ENCODE data around the gene DRGX.

The DRGX gene

DNA sequence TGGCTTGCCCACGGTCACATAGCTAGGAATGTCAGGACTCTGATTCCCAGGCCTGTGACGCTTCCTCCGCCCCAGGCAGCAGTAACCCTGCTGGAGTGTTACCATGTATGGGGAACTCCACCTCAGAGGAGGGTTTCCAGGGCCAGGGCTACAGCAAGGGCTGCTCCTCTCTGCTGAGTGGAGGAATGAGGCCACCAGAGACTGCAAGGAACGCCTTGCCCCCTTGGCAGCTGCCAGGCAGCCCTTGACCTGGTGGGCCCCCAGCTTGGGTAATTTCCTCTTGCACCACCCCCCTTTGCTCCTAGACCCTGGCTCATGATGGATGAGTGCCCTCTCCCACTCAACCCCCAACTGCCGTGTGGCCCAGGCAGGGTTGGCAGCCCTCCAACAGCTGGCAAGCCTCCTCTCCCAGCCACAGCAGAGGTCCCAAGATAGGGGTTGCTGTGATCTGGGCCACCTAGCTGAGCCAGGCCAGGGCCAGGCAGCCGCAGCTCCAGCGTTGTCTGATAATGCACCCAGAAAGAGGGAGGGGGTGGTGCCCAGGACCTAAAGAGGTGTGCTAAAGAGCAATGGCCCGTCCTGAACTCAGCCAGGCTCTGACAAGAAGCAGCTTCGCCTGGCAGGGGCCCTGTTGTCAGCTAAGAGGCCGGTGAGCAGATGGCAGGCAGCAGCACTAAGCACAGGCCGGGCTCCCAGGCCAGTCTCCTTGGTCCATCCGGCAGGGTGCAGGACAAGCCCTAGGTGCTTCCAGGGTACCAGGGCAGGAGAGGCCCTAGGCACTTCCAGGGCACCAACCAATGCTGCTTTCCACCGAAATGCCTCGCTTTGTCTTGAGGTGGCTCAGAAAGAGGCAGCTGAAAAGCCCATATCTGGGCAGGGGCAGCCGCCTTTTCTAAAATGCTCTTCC lies 35.4 kb downstream of the DRGX start:
- DNase-seq = no peak

DNA sequence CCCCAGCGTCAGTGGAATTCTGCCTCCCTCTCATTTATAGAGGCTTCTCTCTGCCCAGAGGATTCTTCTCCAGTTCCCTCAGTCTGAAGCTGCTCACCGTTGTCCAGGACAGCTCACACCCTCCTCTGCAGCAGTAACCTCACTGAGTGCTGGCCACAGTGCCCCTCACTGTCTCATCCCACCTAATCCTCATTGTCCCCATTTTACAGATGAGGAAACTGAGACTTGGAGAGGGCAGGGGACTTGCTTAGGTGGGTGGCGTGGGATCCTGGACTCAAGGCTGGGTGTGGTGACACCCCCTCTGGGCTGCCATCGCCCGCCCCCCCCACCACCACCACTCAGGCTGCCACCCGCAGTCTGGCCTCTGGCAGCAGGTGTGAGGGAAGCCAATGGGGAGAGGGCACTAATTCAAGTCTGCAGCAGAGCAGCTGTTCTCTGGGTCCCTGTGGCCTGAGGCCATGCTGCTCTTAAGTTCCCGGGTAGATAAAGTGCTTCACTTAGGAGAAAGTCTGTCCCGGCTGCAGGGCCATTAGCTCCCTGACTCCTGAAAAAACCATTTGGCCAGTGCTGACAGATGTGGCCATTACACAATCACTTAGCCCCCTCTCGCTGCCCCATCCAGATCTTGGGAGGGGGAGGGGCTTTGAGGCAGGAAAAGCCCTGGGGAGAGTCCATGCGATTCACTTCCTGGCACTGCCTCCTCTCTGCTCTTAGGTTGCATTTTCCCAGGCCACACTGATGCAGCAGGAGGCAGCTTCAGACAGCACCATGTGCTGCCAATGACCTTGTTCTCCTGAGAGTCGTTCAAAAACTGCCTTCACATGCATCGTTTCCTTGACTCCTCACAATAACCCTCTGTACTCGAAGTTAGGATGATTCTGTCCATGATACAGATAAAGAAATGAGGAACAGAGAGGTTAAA lies 36.3 kb downstream of the DRGX start:
- no peak for DNase-seq

GRCh38 chr10:49357910-49358309 lies 38.0 kb downstream of the DRGX start:
- no peak for DNase-seq

GRCh38 chr10:49356944-49357343 lies 38.9 kb downstream of the DRGX start:
- no peak for DNase-seq

- DNase-seq = no peak
Observed at GRCh38 chr10:49356181-49356580, 39.7 kb downstream of the DRGX start.

GRCh38 chr10:49355221-49355620 lies 40.7 kb downstream of the DRGX start:
- DNase-seq = no peak

- no peak for DNase-seq
Observed at GRCh38 chr10:49354593-49354992, 41.3 kb downstream of the DRGX start.

DNA sequence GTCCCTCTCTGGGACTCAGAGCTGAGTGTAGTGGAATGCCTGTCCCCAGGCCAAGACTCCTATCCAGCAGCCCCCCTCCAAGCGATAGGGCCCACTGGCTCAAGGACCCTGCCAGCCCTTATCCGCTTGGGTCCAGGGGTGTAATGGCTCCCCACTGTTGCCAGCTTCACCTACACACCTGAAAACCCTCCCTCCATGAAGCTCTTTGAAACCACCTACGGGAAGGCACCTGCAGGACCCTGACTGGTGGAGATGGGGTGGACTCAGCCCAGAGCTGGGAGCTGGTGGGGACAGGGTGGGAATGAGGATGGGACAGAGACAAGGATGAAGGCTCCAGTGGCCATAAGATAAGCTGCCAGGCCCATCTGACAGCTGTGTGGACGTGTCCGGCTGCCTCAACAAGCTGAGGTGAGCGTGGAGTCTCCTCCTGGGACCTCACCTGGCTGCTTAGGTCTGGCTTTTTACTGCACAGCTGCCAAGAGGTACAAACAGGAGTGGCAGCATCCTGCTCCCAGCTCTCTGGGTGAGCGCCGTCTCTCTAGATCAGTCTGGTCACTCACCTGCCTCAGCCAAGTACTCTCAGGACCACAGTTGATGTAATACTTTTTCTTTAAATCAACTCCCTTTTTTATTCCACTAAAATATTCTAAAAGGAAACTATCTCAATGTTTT lies 41.9 kb downstream of the DRGX start:
- DNase-seq = no peak

- no peak for DNase-seq
Observed at GRCh38 chr10:49353026-49353894, 42.6 kb downstream of the DRGX start.

GRCh38 chr10:49352323-49352722 lies 43.6 kb downstream of the DRGX start:
- DNase-seq = no peak

- DNase-seq = no peak
Observed at GRCh38 chr10:49351669-49352068, 44.2 kb downstream of the DRGX start.

GRCh38 chr10:49350846-49351532 lies 44.9 kb downstream of the DRGX start:
- no peak for DNase-seq

- no peak for DNase-seq
Observed at GRCh38 chr10:49350138-49350537, 45.8 kb downstream of the DRGX start.

DNA sequence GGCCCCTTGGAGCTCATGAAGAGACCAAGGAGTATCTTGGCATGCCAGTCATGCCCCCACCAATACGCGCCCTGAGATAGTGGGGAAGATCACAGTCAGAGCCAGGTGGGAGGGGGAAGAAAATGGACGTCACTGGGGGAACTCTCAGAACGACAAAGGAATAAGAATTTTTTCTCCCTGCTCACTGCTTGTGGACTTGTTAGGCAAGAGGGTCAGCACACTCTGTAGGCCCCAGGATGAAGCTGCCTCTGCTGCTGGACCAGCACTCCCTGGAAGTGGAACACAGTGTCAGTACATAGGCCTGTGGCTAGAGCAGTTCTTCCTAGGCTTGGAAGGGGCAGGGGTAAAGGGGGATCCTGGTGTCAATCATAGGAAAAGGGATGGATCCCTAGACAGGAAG lies 46.5 kb downstream of the DRGX start:
- no peak for DNase-seq

- no peak for DNase-seq
Observed at GRCh38 chr10:49348593-49348992, 47.3 kb downstream of the DRGX start.

DNA sequence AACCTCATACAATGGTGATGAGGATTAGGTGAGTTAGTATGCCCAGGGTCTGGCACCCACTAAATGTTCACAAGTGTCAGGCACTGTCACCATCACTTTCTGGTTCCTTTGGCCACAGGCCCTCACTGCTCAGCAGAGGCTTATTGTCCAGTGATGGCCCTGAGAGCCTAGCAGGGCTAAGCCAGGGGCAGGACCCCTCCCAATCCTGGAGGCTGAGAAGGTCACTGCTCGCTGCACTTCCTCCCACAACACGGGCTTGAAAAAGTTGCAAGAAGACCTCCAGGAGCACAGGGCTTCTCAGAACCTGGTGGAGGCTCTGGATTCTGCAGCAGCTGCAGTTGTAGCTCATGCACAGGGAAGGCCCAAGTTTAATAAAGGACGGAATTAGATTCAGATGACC lies 48.1 kb downstream of the DRGX start:
- DNase-seq = no peak

DNA sequence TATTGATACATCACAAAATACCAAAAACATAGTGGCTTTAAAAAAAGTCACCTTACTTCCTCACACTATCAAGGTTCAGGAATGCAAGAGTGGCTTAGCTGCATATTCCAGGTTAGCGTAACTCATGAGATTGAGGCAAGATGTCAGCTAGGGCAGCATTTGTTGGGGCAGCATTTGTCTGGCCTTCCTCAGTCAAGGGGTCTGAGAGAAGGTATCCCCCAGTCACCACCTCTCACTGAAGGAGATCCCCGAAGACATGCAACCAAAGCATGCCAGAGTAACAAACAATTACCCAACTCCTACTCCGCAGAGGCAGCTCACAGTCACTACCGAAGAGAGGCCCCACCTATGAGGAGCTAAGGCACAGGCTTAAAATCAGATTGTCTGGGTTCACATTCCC lies 48.5 kb downstream of the DRGX start:
- no peak for DNase-seq

DNA sequence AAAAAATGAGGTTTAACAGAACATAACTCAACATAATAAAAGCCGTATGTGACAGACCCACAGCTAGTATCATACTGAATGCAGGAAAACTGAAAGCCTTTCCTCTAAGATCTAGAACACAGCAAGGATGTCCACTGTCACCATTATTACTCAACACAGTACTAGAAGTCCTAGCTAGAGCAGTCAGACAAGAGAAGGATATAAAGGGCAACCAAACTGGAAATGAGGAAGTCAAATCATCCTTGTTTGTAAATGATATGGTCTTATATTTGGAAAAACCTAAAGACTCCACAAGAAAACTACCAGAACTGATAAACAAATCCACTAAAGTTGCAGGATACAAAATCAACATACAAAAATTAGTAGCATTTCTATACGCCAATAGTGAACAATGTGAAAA lies 51.0 kb downstream of the DRGX start:
- no peak for DNase-seq

- no peak for DNase-seq
Observed at GRCh38 chr10:49338604-49339003, 57.3 kb downstream of the DRGX start.

- DNase-seq = no peak
Observed at GRCh38 chr10:49335364-49335972, 60.4 kb downstream of the DRGX start.

GRCh38 chr10:49334964-49335363 lies 60.9 kb downstream of the DRGX start:
- DNase-seq = no peak
